HG02870 (cell line): Measurements from ENCODE around the gene GRSF1.
"Not testable (repeated sequence)": the region's sequence is repeated elsewhere in the genome, so short reads cannot be mapped to it uniquely, and the experiment has no call there.

Experiments
- ATAC-seq: cut with Tn5 transposase; IDR thresholded peaks from one replicate; pipeline ENCODE4 v1.9.1; 2021; ENCODE audit warnings: mild to moderate bottlenecking, moderate library complexity; ENCODE audit not compliant: unreplicated experiment

Gene GRSF1

DNA sequence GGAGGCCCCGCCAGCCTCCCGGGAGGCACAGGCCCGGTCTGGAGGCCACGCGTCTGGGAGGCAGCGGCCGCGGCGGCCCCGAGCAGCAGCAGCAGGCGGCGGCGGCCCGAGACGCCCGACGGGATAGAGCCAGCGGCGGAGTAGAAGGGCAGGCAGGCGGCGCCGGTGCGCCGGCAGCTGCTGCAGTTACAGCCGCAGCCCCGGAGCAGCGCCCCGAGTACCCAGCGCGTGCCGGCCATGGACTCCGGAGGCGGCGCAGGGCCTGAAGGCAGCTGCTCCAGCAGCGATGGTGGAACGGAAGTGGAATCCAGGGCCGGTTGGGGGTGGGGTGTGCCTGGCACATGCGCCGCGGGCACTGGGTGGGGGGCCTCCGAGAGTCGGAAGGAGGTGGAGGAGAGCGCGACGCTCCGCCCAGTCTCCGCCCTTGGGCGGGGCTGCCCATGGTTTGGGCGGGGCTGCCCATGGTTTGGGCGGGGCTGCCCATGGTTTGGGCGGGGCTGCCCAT, at the start of gene GRSF1:
Gene GRSF1 (minus strand): TSS at position 302 of the 505 bp plus-strand sequence. CDS start 63 bp downstream, at position 239.
- ATAC-seq: peak; percentile 51

GRCh38 chr4:70885174-70885573, 45.5 kb upstream of the GRSF1 start:
- no peak for ATAC-seq

DNA sequence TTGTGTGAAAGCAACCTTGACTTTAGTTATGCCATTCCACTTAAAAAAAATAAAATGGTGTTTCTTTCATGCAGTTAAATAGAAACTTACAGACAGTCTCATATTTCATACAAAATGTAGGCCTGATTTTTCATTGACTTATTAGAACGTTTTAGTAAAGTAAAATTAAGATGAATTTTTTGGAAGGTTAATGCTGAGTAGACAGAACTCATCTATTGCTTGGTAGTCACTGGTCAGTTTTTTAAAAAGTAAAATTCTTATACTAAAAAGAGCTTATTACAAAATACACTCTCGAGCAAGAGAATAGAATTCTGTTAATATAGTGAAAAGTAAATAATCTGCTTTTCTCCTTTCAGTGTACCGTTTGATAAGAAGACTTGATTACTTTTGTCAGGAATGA, 41.0 kb upstream of the GRSF1 start:
- ATAC-seq: no peak

DNA sequence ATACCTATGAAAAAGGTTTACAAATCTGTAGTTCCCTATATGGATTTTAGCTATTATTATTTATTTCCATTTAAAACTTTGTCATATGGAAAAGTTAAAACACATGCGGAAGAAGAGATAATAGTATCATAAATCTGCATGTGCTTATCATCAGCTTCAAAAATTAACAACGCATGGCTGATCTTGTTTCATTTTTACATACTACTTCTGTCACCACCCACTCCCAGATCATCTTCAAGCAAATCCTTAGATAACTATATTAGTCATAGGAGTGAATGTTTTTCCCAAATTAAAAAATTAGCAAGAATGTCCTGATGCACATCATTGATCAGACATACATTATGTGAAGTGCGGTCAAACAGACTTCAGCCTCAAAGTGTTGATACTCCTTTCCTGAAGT, 37.9 kb upstream of the GRSF1 start:
- ATAC-seq: no peak

DNA sequence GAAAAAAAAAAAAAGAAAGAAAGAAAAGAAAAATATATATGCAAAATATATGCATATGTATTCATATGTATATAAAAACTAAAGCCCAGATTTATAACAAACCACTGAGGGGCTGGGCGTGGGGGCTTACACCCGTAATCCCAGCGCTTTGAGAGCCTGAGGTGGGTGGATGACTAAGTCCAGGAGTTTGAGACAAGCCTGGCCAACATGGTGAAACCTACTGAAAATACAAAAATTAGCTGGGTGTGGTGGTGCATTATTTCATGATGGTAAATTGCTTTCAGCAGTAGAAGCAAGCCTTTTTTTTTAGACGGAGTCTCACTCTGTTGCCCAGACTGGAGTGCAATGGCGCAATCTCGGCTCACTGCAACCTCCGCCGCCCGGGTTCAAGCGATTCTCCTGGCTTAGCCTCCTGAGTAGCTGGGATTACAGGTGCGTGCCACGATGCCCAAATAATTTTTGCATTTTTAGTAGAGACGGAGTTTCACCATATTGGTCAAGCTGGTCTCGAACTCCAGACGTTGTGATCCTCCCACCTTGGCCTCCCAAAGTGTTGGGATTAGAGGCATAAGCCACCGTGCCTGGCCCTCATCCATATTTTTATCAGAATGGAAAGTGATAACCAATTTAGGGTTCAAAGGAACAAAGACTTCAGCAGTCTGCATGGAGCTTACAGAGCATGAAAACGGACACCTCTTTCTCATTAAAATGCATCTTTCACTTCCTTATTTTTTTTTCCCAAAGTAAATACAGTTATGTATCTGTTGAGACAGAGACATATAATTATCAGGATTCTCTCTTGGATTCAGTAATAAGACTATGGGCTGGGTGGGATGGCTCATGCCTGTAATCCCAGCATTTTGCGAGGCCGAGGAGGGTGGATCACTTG, 34.8 kb upstream of the GRSF1 start:
- ATAC-seq: peak; percentile 65

- no peak for ATAC-seq
Measured at GRCh38 chr4:70873216-70873615, 33.5 kb upstream of the GRSF1 start.

GRCh38 chr4:70868778-70869177, 29.1 kb upstream of the GRSF1 start:
- no peak for ATAC-seq

GRCh38 chr4:70863099-70863790, 23.6 kb upstream of the GRSF1 start:
- ATAC-seq: peak; percentile 79

DNA sequence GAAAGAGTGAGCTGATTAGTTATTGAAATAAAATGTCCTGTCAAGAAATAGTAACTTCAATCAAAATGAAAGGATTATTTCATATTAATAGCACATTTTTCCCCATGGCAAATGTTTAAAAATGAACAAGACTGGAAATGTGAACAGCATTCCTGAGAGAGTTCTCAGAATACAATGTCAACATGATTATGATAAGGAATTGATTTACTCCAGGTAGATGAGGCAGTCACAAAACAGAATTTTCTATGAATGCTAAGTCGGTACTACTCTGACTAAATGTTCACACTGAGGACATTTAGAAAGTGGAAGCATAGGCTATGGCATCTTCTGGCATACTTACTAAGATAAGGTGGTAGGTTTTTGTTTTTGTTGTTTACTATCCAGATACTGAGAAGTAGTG, 19.4 kb upstream of the GRSF1 start:
- ATAC-seq: no peak

DNA sequence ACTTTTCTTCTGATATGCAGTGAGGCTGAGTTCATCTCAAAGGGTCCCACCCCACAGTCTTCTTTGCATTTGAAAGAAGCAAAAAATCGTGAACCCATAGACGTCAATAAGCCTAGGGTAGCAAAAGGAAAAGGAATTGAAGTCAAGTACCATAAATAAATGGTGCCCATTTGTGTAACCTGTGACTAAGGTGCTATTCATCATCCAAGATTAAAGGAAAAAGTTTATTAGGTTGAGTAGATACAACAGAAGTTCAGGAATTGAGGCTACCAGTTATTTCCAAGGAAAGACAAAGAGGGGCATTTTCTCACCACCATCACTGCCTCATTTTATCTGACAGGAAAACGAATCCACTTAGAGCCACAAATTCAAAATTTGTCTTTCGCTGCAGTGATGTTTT, 18.8 kb upstream of the GRSF1 start:
- ATAC-seq: no peak

GRCh38 chr4:70855464-70855863, 15.8 kb upstream of the GRSF1 start:
- ATAC-seq: no peak

- ATAC-seq: no peak
Measured at GRCh38 chr4:70849291-70849690, 9.6 kb upstream of the GRSF1 start.

GRCh38 chr4:70844180-70844579, 4.5 kb upstream of the GRSF1 start:
- peak; percentile 25 for ATAC-seq

DNA sequence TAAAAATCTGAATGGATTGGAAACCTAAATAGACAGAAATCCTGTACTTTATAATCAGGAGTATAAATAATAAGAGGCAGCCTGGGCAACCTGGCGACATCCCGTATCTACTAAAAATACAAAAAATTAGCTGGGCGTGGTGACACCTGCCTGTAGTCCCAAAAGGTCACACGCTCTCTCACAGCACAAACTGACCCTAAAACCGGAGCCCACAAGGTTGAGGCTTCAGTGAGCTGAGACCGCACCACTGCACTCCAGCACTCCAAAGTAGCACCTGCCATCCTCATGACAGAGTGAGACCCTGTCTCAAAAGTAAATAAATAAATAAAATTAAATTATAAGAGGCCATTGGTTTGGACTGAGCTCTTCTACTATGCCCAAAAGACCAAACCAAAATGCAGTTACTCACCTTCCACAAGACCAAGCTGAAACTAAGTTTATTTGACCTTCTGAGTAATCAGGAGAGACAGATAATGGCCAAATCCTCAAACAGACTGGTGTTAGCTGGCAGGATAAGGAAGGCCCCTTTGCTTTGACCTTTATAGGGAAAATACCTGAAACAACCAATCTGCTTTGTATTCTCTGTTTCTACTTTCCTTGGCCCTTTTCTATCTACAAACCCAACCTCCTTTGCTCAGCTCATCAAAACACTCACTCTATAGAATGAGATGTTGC, 3.2 kb upstream of the GRSF1 start:
- peak; percentile 29 for ATAC-seq

DNA sequence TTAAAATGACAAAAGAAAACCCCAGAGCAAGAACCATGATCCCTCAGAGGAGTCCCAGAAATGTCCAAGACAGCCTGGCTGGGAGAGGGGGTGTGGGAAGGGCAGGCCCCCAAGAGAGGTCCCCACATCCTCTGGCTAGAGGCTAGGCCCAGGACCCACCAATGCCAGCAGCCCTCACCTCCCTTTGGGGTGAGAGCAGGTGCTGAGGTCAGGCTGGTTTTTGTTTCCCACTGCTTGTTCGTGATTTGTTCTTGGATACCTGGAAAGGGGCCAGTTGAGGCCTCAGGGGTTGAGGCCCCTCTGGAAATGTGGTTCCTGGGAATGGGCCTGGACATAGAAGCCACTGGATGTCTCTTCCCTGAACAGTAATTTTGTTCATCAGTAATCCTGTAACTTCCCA, 2.3 kb upstream of the GRSF1 start:
- no peak for ATAC-seq

DNA sequence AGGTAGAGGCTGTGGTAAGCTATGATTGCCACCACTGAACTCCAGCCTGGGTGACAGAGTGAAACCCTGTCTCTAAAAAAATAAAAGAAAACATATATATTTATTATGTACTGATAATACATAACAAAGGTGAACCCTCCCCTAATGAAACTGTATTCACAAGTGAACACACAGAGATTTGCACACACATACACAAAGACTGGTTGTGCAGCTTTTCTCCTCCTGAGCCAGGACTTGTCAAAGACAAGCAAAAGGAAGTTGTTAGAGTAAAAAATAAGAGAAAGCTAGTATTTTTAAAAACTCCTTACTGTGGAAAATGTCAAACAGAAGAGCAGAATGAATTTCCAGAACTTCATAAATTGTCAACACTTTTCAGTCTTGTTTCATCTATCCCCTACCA, 1.5 kb upstream of the GRSF1 start:
- ATAC-seq: no peak

- ATAC-seq: not testable (repeated sequence)
Measured at GRCh38 chr4:70840631-70841030, 941 bp upstream of the GRSF1 start.

- not testable (repeated sequence) for ATAC-seq
Measured at GRCh38 chr4:70840137-70840536, 447 bp upstream of the GRSF1 start.

DNA sequence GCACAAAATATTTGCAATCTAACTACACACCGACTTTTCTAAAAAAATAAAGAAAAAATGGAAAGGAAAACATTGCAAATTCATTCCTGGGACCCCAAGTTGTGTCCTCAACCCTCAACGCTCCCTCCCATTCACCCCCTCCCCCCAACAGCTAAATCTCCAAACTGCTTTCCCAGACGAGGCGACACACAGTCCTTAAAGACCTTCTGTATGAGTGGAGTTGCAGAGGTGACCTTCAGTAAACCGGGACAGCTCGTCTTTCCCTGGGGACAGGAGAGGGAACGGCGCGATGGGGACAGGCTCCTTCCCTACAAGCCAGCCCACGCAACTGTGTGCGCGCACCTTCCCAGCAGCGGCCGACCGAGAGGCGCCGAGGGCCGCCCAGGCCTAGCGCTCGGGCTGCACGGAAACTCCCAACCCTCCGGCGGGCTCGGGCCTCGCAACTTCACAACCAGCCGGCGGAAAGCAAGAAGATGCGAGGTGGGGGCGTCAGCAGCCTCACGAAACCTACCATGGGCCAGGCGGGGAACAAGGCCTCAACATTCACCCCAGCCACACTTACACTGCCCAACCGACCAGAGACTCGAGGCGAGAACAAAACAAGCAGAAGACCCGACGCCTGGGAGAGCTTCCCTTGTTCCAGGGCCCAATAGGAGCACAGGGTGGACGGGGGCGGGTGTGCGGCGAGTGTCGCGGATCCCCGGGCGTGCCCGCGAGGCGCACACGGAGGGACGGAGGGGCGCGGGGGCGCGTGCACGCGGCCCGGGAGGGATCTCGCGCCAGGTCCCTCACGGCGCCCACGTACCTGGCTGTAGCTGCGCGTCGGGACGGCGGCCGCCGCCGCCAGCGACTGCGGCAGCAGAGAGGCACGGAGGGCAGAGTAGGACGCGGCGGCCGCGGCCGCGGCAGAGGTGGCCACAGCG, 763 bp downstream of the GRSF1 start:
- peak; percentile 41 for ATAC-seq

- no peak for ATAC-seq
Measured at GRCh38 chr4:70838204-70838603, 1.5 kb downstream of the GRSF1 start.
